Left renal cortex interstitium (tissue), 4 donors: ENCODE data around the gene TGFBI. TPM values are rescaled to one million over a fixed set of nuclear protein-coding genes. Genes with fewer than 3 reads are reported as not detected.

ENCODE experiments used
- DNase-seq, 4 donors: peaks; one replicate each; pipeline ENCODE4 v3.0.0-alpha.2; 2013; ENCODE audit warnings: low read depth in 4 of 4, low spot score in 2 of 4, missing footprints in 1 of 4
- polyA plus RNA-seq, 4 donors: library from polyadenylated mRNA; unstranded; fragments of 120-200 nt; gene quantifications; one replicate each; pipeline ENCODE4 v1.2.1, GENCODE V29; 2013; ENCODE audit not compliant: insufficient read length in 4 of 4

Gene TGFBI
- polyA plus RNA-seq, 4 donors: 212 to 302 (median 253) TPM

DNA sequence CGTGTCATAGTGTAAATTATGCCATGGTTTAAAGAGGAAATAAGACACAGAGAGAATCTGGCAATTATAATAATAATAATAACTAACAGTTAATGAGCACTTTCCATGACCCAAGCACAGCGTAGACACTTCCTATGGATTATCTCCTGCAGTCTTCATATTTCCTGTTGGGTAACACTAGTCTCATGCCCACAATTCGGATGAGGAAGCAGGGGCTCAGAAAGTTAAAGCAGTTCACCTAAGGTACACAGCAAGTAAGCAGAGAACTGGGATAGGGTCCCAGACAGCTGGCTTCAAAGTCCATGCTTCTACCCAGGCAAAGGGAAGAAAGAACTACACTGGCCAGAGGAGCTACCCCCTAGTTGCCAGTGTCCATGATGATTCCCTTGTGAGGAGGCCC lies 27.9 kb upstream of the TGFBI start:
- DNase-seq: no peak

DNA sequence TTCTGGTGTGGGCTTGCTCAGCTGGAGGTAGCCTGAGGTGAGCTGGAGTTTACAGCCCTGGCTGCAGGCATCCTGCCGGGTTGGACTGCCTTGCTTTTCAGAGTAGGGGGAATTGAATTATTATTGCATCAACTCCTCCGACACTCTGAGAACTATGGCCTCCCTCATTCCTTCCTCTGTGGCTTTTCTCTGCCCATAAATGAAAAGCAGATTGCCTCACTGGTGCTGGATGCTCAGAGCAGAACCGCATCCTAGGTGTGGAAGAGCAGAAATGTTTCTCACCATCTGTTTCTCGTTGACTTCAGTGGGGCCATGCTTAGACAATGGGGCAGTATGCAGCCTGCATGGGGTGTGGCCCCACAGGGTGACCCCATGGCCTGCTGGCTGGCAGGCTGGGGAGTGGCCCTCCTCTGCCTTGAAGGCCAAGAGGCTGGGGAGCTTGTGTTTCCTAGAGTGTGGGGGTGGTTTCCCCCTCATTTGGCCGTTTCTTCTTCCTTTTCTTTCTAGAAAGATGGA lies 27.3 kb upstream of the TGFBI start:
- no peak for DNase-seq

DNA sequence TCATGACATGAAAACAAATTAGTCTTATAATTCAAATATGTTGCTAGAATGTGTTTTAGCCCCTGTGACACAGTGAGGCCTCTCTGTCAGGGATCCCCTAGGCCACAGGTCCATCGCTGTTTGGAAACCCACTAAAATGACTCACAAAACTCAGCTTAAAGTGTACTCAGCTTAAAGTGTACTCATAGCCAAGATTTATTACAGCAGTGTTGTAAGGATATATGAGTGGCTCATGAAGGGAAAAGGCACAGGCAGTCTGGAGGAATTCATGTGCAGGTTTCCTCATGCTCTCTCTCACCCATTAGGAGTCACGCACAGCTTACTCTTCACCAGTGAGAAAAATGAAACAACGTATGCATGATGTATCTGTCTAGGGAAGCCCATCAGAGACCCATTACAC lies 24.4 kb upstream of the TGFBI start:
- no peak for DNase-seq

DNA sequence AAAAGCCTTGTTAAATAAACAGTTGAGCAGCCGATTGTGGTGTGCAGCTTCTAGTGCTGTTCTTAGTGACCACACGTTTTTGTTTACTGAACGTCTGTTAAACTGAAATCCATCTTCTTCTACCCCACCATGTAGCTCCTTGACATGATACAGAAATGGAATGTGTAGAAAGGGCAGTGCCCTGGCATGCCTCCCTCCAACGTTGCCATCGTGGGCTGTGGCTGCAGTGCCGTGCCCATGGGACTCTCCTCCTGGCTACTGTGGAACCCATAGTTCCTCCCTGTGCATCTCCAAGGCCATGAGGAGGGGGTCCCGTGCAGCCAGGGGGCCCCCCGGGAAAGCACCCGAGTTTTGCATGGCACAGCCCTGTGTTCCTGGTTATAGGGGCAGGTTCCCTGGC lies 23.3 kb upstream of the TGFBI start:
- DNase-seq: no peak

DNA sequence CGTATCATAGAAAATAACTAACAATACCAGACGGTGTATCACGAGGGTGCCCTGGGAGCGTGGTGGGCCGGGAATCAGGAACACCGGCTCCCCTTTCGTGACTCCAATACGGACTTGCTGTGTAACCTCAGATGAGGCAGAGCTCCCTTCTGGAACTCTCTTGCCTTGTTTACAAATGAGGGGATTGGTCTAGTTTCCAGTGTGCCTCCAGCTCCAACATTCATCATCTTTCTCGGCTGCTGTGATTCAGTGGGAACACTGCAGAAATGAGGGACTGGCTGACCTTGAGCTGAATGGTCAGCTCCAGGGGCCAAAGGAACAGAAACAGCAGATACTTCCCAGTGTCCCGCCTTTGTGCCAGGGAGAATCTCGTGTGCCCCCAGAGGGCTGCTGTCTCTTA lies 22.6 kb upstream of the TGFBI start:
- DNase-seq: no peak

DNA sequence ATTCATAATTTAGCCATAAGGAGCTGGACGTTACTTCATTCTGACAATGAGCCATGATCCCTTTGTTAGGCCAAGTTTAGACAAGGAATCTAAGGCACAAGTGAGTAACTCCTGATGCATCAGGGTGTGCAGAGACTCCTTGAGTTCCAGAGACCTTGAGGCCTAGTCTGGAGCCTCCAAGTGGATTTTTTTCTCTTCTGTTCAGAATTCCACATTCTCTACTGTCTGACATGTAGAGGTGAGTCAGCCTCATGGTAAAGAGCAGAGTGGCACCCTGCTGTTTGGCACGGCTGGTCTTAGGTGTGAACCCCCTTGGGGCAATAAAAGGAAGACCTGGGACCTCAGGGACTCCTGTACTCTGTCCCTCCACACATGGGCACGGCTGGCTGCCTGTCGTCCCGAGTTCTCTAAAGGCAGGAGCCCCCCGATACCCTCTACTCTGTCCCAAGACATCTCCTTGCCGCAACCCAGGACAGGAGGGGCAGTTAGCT lies 22.0 kb upstream of the TGFBI start:
- DNase-seq: no peak

DNA sequence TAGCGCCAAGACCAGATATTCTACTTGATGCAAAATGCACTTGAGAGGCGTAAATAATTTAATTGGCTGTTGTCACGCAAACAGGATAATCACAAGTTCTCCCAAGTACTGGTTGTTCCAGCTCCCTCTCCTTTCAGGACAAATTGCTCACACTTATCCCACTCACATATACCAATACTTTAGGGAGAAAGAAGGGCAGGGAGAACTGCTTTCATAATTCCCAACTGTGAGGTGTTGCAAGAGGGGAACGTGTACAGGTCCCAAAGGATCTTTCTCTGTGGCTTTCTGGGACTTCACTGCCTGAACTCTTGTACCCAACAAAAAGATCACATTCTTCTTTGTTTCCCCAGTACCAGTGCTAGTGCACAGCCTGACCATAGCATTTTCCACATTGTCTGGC lies 21.5 kb upstream of the TGFBI start:
- DNase-seq: no peak

DNA sequence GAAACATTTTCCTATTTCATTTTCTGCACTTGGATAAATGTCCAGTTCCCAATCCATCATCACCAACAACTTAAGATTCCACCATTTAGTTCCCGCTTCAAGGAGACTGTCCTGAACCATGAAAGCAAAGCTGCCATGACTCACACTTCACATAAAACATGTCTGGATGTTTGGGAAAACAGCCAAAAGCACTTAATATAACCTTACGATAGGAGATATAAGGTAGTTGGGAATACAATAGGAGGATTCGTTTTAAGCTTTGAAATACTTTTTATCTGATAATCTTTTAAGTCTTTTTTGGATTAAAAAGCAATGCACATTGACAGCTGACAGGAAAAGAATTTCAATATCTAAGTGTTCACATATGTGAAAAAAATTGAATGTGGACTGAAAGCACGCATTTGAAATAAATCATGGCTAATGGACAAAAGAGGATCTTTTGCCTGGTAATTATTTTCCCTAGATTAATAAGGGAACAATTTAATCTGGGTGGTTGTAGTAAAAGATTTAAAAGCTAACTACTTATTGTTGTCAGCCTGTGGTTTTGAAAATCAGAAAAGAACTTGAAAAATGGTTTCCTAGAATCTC lies 17.3 kb upstream of the TGFBI start:
- DNase-seq: no peak

DNA sequence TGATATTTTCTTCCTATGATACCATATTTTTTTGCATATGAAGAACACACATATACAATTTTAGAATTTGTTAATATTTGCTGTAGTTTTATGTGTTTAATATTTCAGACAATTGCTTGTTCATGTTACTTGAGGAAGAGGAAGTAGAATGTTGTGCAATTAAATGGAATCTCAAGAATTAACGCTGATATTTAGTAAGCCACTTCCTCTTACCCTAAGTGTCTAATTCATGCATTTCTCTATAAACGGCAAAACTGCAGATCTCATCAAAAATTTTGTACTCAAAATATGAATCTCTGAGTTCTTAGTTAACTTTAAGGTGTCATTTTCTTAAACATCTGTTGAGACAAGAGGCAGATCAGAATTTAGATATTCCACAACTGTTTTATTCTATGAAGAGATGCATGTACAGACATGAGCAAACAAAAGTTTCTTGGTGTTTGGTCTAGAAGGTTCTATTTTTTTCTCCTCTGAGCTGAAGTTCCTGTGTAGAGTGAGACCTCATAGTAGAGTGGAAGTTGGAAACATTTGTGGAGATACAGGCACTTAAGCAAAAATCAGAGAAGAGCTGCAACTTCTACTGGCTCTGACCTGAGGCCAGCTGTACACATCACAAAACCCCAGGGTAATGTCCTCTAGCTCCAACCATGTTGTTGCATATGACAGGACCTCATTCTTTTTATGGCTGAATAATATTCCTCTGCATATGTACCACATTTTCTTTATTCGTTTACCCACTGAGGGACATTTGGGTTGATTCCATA lies 16.6 kb upstream of the TGFBI start:
- DNase-seq: no peak

DNA sequence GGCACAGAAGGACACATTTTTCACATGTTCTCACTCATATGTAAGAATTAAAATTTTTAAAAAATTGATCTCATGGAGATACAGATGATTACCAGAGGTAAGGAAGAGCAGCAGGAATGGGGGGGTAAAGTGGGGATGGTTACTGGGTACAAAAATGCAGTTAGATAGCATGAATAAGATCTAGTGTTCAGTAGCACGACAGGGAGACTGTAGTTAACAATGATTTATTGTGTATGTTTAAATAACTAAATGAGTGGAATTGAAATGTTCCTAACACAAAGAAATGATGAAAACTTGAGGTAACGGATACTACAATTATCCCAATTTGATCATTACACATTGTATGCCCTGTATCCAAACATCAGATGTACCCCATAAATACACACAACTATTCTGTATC lies 15.2 kb upstream of the TGFBI start:
- DNase-seq: no peak

DNA sequence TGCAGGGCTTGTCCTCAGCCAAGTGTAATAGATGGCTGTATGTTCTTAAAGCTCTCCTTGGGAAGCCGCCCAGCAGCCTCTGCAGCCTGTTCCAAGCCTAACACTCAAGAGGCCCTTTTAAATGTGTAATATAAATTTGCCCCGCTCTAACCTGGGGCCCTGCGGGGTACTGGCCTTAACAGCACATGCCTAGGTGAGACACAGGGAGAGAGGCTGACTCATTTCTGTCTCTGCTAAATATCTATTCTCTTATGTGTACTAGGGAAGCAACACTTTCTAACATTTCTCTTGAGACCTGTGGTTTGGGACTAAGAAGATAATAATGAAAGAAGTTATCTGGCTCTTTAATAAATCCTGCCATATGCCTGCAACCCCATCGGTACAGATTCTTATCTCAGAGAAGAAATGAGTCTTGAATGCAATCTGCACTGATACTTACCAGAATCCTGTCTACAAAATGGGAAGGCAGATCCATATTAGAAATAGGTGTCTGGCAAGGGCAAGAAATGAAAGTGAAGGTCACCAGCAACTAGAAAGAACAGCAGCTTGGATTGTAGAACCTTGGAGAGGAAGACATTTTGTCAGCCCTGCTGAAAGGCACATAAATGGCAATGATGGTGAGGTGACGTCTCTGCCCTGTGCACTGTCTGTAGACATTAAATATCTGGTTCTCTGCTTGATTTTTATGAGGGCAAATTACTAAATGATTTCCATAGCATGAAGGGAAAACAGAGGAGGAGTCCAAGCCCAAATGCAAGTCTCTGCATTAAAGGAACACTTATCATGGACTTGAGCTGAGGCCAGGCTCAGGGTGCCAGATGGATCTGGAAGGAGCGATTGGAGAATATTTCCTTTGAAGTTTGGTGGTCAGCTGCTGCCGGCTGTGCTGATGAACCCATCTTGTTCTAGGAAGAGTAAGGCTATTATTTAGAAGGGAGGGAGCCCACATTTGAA lies 14.5 kb upstream of the TGFBI start:
- DNase-seq: no peak

DNA sequence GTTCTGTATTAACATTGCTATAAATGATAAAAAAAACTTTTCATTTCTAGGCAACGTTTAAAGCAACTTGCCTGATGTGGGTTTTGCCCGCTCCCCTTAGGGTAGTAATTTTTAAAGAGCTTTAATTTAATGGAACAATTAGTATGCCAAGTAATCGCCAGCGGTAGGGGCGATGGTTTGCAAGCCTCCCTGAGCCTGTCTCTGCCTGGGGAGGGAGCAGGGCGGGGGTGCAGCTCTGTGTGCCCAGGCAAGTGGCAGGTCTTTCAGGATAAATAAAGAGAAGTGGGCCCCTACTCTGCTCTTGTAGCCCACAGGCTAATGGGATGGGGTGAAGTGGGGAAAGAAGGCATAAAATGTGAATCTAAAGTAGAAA lies 13.8 kb upstream of the TGFBI start:
- DNase-seq: no peak

DNA sequence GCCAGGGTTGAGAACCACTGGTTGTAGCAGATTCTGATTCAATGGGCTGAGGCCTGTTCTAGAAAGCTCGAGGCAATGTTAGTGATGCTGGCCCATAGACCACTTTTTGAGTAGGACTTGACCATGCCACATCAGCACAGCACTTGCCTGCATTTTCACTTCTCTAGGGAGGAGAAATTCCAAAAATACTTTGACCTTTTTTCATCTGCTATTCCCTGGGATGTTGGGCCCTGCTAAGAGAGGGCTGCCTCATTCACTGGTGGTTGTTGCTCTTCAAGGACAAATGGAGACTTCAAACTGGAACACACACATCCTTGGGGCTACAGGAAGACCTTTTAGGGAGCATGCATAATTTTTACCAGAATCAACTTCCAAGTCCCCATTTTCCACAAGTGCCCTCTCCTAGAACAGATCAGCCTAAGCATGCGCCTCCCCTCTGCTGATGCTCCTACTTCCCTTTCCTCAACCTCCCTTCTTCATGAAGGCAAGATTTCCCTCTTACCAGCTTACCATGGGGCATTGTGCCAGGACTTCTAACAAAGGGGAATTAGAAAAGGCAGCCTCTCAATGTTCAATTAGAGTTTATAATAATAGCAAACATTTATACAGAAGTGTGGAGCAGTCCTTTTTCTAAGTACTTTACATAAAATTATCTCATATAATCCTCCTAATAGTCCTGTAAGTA lies 12.7 kb upstream of the TGFBI start:
- DNase-seq: no peak

DNA sequence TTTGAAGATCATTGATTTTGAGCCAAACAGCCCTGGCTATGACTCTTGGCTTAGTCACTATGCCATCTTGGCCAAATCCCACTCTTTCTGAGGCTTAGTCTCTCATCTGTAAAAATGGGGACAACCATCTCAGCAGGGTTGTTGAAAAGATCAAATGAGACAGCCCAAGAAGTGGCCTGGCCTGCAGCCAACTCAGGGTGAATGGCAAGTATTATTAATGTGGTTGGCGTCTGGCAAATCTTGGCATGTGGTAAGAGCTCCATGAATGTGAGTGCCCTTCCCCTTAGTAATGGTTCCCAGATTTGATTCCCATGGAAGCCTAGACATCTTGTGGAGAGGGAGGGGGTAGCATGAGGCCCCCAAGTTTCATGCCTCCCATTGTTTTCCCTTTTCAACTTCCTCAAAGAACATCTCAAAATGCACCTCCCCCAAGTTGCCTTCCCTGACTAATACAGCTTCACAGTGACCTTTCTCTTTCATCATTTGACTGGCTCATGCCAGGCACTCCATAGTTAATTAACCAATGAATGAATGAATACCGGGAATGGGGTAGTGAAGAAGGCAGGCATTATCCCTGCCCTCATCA lies 11.8 kb upstream of the TGFBI start:
- DNase-seq: no peak

DNA sequence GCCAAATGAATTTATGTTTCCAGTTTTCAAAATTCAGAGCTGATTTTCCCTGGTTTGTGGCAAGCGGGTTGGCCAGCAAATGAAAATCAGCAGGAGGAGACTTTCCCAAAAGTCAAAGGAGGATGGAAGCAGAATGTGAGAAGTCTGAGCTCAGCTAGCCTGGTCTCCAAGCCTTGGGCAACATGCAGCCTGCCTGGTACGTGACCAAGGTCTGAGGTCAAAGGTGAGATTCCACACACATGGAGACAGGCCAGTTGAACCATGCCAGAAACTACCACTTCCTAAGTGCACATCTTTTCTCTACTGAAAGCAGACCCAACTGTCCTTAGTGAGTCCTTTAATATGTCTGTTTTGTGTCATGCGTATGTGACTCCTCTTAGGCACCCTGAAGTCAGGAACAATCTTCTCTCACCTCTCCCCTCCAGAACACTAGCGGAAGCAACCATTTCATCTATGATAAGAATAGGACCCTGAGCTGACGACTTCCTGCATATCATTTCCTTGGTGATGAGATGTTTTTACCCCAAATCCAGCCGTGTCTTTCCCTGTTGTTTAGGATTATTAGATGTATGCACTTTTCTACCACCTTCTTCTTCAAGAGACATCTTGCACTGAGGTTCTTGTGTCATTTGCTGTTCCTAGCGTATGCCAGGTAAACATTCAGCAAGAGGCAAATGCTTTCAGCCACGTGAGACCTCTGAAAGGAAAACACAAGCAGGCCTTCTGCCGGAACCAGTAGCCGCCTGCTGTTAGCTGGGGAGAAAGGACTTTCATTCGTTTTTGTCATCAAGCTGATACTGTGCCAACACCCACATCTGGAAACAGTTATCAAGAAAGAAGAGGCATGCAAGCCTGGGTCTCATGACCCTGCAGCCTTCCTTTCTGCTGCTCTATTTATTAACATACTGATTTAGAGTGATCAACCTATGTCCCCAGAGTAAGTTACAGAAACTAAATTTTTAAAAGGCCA lies 9.7 kb upstream of the TGFBI start:
- DNase-seq: peak; percentile 69 to 88 (median 76)

DNA sequence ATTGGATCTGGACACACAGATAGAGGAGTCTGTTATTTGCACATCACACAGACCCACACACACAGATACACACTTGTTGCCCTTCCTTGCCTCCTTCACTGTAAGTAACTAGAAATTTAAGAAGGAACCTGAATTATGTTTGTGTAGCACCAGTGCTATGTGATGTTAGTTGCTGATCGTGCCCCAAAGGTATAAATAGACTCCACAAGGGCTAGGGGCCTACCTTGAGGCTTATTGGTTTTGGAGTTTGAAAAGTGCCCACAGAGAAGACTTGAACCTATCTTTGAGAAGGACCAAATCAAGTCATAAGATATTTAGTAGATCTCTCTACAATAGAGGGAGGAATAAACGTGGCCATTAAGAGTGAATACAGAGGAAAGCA lies 8.8 kb upstream of the TGFBI start:
- no peak for DNase-seq

DNA sequence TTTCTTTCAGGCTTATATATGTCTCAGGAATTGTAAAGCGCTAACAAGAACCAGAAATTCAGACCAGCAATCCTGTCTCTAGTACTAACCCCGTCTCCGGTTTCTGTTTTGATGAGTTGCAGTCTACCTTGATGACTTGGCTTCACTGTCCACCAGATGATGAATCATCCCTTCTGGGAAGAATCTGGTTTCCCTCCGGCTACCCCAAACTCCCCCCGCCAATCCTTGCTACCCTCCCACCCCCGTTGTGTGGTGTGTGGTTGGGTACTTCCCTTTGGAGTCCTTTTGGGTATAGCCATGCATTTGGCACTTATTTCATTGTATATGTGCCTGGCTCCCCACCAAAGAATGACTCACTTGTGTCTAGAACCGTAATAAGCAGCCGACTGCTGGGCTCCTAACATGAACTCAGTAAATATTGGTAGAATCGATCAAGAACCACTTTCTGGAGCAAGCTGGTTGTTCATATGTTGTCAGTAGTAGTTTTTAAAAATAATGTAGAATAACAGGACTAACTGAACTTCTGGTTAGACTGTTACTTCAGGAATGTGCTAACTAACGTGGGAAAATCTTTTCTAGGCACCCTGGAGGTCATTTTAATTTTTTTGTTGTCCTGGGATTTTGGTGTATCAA lies 8.3 kb upstream of the TGFBI start:
- no peak for DNase-seq

DNA sequence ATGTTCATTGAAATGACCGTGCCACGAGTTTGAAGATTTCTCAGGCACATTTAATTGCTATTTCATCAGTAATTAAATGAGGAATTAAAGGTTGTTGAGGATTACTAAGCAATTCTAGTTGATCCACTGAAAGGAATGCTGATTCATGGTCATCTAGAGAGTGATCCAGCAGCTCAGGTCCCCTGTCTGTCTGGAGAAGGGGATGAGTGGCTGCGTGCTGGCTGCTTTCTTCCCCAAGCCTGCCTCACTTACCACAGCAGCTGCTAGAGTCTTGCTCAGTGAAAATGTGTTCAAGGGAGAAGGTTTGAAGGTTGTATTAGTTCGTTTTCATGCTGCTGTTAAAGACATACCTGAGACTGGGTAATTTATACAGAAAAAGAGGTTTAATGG lies 7.8 kb upstream of the TGFBI start:
- no peak for DNase-seq

DNA sequence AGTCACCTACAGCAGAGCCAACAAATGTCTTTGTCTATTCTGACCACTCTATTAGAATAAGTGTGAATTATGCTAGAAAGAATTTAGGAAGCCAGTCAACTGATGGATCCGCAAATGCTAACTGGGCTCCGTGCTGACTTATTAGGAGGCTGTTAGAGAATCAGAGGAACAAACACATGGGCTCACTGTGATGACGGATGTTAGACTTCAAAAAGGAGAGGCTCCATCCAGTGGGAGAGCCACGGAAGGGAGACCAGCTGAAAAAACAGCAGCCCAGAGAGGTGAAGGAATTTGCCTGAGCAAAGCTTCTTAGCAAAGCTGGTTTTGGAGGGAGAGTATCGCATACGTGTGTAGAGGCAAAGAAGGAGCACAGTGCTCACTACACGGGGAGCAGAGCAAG lies 5.8 kb upstream of the TGFBI start:
- DNase-seq: no peak
